T-cell (primary cell): ENCODE measurements around the gene CAMKK2. TPM values are rescaled to one million over a fixed set of nuclear protein-coding genes. Genes with fewer than 3 reads are reported as not detected.

Experiments
- ATAC-seq, 4 experiments: fragments of 200-7000 bp in 3 of 4; fragments of 150-1000 bp in 1 of 4; cut with Tn5 transposase; replicated peaks in 1 of 4; 1 replicate in 3 of 4; 2 replicates in 1 of 4; pipeline ENCODE4 v1.10.0; 2021; ENCODE audit warnings: moderate library complexity in 3 of 4, mild to moderate bottlenecking in 2 of 4, moderate number of reproducible peaks in 1 of 4
- CTCF ChIA-PET, 2 donors: fragments of 300-600 bp; sonication (Branson Sonifier 250); formaldehyde crosslinking; loops; one replicate each; lab custom pipeline; 2022; ENCODE audit warnings: antibody characterized with exemption in 2 of 2; lab: Charles Lee
- POLR2A ChIA-PET, 2 donors: fragments of 300-600 bp; sonication (Branson Sonifier 250); formaldehyde crosslinking; loops; one replicate each; lab custom pipeline; 2022; ENCODE audit warnings: antibody characterized with exemption in 2 of 2; lab: Charles Lee
- DNase-seq, 35 experiments: peaks; one replicate each; pipeline versions ENCODE4 v3.0.0 to v3.0.0-alpha.2; 2013 to 2023
- H3K27ac ChIP-seq: one replicate; pipeline ENCODE4 v1.5.1; 2013; ENCODE audit warnings: low read length
- H3K27me3 ChIP-seq, 2 experiments: replicated peaks in 1 of 2; 1 replicate in 1 of 2; 2 replicates in 1 of 2; pipeline versions ENCODE4 v1.6.1 to v1.7.0; 2013; ENCODE audit warnings: low read length in 1 of 2, mixed read lengths in 1 of 2; ENCODE audit not compliant: control insufficient read depth in 2 of 2, insufficient read depth in 2 of 2; ENCODE audit errors: extremely low read depth in 1 of 2
- H3K36me3 ChIP-seq, 2 donors: 1 replicate in 1 of 2; 2 replicates in 1 of 2; pipeline versions ENCODE4 v1.6.1 to v1.7.0; 2013; ENCODE audit warnings: low read length in 1 of 2; ENCODE audit not compliant: control insufficient read depth in 2 of 2, insufficient read depth in 1 of 2; ENCODE audit errors: extremely low read depth in 1 of 2
- H3K4me1 ChIP-seq, 2 experiments: 1 replicate in 1 of 2; 2 replicates in 1 of 2; pipeline versions ENCODE4 v1.6.1 to v1.7.0; 2013; ENCODE audit warnings: low read length in 2 of 2, mixed read lengths in 1 of 2; ENCODE audit not compliant: insufficient read depth in 2 of 2, control insufficient read depth in 1 of 2; ENCODE audit errors: extremely low read depth in 1 of 2
- H3K4me3 ChIP-seq, 2 donors: 1 replicate in 1 of 2; 2 replicates in 1 of 2; pipeline versions ENCODE4 v1.5.1 to v1.7.0; 2013; ENCODE audit warnings: mild to moderate bottlenecking in 2 of 2, low read length in 1 of 2, moderate library complexity in 1 of 2; ENCODE audit not compliant: control insufficient read depth in 1 of 2; ENCODE audit errors: extremely low read depth in 1 of 2
- H3K9me3 ChIP-seq: 2 replicates; pipeline ENCODE4 v1.7.0; 2013
- H3K27ac Mint-ChIP-seq, 2 donors: one replicate each; pipeline ENCODE4 v1.8.0; 2020 to 2021; ENCODE audit warnings: mild to moderate bottlenecking in 2 of 2, mixed read lengths in 2 of 2
- H3K27me3 Mint-ChIP-seq, 2 donors: one replicate each; pipeline ENCODE4 v1.8.0; 2021 to 2022; ENCODE audit warnings: mixed read lengths in 2 of 2
- H3K36me3 Mint-ChIP-seq: one replicate; pipeline ENCODE4 v1.8.0; 2021; ENCODE audit warnings: mixed read lengths
- H3K4me1 Mint-ChIP-seq, 3 donors: one replicate each; pipeline ENCODE4 v1.8.0; 2020 to 2022; ENCODE audit warnings: mixed read lengths in 3 of 3, mild to moderate bottlenecking in 1 of 3
- H3K4me3 Mint-ChIP-seq, 3 donors: one replicate each; pipeline ENCODE4 v1.8.0; 2020 to 2022; ENCODE audit warnings: mild to moderate bottlenecking in 3 of 3, mixed read lengths in 3 of 3, moderate library complexity in 3 of 3
- H3K9me3 Mint-ChIP-seq, 3 donors: one replicate each; pipeline ENCODE4 v1.8.0; 2020 to 2022; ENCODE audit warnings: mixed read lengths in 3 of 3
- WGBS: methylation state at CpG from one replicate; pipeline ENCODE4 v1.1.5; 2013; ENCODE audit warnings: missing lambda C conversion rate; ENCODE audit not compliant: insufficient coverage; 5-methylcytosine and 5-hydroxymethylcytosine counted together
- total RNA-seq, 35 experiments: library from RNA in 6 of 35; stranded (reverse) in 6 of 35; fragments of 120-200 nt in 1 of 35; gene quantifications; one replicate each; pipeline versions ENCODE4 v1.2.1 to v1.2.4 and lab custom pipeline; 2013 to 2026

CAMKK2 gene
- total RNA-seq, 5 donors from 2014 or later (not counting 1 experiment from before 2014, with no cell fraction given): 13.6 to 25.5 (median 19.8) TPM

DNA sequence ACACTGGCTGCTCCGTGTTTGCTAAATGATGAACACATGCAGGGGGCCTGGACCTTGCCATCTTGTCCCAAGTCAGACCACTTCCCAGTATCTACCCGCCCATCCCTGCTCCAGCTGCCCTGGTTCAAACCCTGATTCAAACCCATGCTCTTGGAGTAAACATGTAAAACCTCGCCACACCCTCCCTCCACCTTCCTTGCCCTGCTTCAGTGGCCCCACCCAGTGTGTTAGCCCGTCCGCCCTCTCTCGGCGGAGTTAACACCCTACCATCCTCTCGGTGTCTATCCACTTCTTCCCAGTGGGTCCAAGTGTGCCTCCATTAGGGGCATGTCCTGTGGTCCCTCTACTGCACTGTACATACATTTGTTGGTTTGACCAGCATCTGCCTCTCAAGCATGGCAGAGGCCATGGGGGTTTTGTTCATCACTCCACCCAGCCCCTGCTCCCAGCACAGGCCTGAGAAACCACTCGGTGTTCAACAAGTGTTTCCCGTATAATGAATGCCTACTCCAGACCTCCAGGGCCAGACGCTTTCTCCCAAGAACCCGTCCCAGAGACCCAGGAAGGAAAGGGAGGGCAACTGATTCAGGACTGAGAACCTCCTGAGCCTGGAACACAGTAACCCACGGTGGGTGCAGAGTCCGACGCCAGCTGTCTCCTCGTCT lies 49.5 kb downstream of the CAMKK2 start:
- H3K27ac ChIP-seq: no peak overlapping the region
- H3K27me3 ChIP-seq: no peaks in the 10 kb centered on the region
- ATAC-seq: no peak
- Mint-ChIP-seq H3K36me3 (peaks cover 32% of the 10 kb centered on the region), H3K27ac (peak overlapping the region; percentile 33 to 48), H3K4me1 (peaks cover 2 to 9% (median 3%) of the 10 kb centered on the region in 3 donors), H3K27me3 (no peaks in the 10 kb centered on the region), H3K4me3 (no peak overlapping the region), H3K9me3 (no peaks in the 10 kb centered on the region)
- H3K4me1 ChIP-seq: peaks cover 0 to 5% of the 10 kb centered on the region in 2 experiments
- POLR2A ChIA-PET: interaction anchor here in 1 of 2 donors (0.6 kb wide), 1 partner anchor 31 kb away, joined by 6 read pairs; no protein-coding TSS in a partner anchor
- CTCF ChIA-PET: no interaction called here
- no peaks in the 10 kb centered on the region for H3K9me3 ChIP-seq
- peaks cover 29 to 52% of the 10 kb centered on the region in 2 donors for H3K36me3 ChIP-seq
- no peak for DNase-seq
- 93% methylated on average over 16 of the region's 16 CpGs for WGBS
- no peak overlapping the region for H3K4me3 ChIP-seq

DNA sequence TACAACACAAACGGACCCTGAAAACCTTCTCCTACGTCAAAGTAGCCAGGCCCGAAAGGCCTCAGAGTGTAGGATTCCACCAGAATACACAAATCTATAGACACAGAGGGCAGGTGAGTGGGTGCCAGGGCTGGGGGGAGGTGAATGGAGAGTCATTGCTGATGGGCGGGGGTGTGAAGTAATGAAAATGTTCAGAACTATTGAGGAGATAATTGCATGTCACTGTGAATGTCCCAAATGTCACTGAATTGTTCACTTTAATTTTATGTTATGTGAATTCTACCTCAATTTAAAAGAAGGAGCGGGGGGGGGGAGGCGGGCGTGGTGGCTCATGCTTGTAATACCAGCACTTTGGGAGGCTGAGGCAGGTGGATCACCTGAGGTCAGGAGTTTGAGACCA lies 50.6 kb downstream of the CAMKK2 start:
- Histone ChIP-seq H3K27me3 (no peaks in the 10 kb centered on the region), H3K36me3 (peaks cover 29 to 49% of the 10 kb centered on the region in 2 donors), H3K4me3 (no peak overlapping the region), H3K9me3 (no peaks in the 10 kb centered on the region), H3K27ac (no peak overlapping the region), H3K4me1 (peaks cover 7 to 16% of the 10 kb centered on the region in 2 experiments)
- no peak overlapping the region for H3K27ac Mint-ChIP-seq
- peaks cover 27% of the 10 kb centered on the region for H3K36me3 Mint-ChIP-seq
- H3K27me3 Mint-ChIP-seq: no peaks in the 10 kb centered on the region
- ATAC-seq: no peak
- H3K4me1 Mint-ChIP-seq: peaks cover 13 to 20% (median 13%) of the 10 kb centered on the region in 3 donors
- no peak overlapping the region for H3K4me3 Mint-ChIP-seq
- no CpG with 5 or more reads among the region's 7 CpGs for WGBS
- DNase-seq: no peak
- ChIA-PET POLR2A (interaction anchor here in 1 of 2 donors (0.6 kb wide), 1 partner anchor 30 kb away, joined by 6 read pairs; no protein-coding TSS in a partner anchor), CTCF (no interaction called here)
- H3K9me3 Mint-ChIP-seq: no peaks in the 10 kb centered on the region

DNA sequence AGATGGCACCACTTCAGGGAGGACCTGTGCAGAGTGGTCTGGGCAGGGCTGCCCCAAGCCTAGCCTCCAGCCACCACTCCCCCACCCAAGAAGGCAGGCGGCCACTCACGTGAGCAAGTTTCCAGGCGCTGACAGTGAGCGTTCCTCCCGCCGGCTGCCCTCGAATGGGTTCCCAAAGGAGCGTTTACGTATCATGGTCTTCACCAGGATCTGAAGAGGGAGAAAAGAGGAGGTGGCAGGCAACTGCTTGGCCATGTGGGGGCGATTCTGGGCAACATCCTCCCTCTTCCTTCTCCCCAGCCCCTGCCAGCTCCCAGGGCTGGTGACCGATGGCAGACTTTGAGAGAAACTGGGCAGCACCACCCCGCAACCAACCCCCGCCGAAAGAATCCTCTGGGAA lies 51.5 kb downstream of the CAMKK2 start:
- Mint-ChIP-seq H3K4me1 (peaks cover 21 to 29% (median 22%) of the 10 kb centered on the region in 3 donors), H3K36me3 (peaks cover 20% of the 10 kb centered on the region), H3K9me3 (no peaks in the 10 kb centered on the region), H3K27me3 (no peaks in the 10 kb centered on the region), H3K4me3 (no peak overlapping the region), H3K27ac (no peak overlapping the region)
- Histone ChIP-seq H3K27me3 (no peaks in the 10 kb centered on the region), H3K36me3 (peaks cover 23 to 43% of the 10 kb centered on the region in 2 donors), H3K27ac (no peak overlapping the region), H3K4me3 (no peak overlapping the region), H3K9me3 (no peaks in the 10 kb centered on the region), H3K4me1 (peaks cover 10 to 25% of the 10 kb centered on the region in 2 experiments)
- ChIA-PET POLR2A (interaction anchor here in 1 of 2 donors (0.6 kb wide), 1 partner anchor 71 kb away, joined by 10 read pairs; no protein-coding TSS in a partner anchor), CTCF (interaction anchor here (0.6 to 0.9 kb wide), 3 partner anchors 14 to 123 kb away, joined by 3 to 6 read pairs (median 3); no protein-coding TSS in a partner anchor)
- 96% methylated on average over 7 of the region's 14 CpGs for WGBS
- DNase-seq (no peak), ATAC-seq (no peak)

DNA sequence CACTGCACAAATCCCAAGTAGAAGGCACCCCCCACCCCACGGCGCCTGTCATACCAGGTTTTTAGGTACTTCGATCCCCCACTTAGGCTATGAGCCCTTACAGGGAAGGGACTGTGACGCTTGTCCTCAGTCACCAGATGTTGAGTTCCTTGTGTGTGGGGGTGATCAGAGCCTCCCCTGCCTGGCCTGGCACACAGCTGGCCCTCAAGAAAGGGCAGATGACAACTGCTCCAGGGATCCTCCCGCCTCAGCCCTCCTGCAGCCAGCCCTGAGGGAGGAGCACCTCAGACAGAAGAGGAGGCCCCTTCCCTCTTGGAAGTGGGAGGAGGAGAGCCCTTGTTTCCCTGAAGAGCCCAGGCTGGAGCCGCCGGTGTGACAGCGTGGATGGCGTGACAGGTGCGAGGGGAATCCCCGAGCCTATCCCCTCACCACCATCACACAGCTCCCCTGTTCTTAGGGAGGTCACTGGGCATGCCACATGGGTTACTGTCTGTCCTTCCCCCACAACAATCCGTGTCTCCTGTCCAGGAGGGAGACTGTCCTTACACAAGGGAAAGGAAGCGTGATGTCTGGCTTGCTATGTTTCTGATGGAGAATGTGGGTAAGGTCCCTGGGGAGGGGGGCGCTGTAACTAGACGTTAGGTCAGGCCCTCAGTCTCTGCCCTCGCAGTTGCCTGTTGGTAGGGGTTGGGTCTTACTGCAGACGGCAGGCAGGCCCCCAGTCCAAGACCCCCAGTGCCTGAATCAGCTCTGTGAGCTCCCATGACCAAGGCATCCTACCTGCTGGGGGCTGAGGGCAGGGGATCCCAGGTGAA lies 55.1 kb downstream of the CAMKK2 start:
- DNase-seq: peak in 1 of 35 experiments; percentile 27
- H3K36me3 Mint-ChIP-seq: peaks cover 8% of the 10 kb centered on the region
- Histone ChIP-seq H3K4me1 (peaks cover 26 to 45% of the 10 kb centered on the region in 2 experiments), H3K4me3 (peak overlapping the region; percentile 42 to 46), H3K9me3 (no peaks in the 10 kb centered on the region), H3K27me3 (no peaks in the 10 kb centered on the region), H3K36me3 (peaks cover 12 to 14% of the 10 kb centered on the region in 2 donors), H3K27ac (peak overlapping the region; percentile 95)
- H3K27me3 Mint-ChIP-seq: no peaks in the 10 kb centered on the region
- H3K9me3 Mint-ChIP-seq: no peaks in the 10 kb centered on the region
- CTCF ChIA-PET: no interaction called here
- POLR2A ChIA-PET: interaction anchor here (0.5 to 0.7 kb wide), 2 partner anchors 203 to 563 kb away, joined by 3 read pairs; no protein-coding TSS in a partner anchor
- H3K4me3 Mint-ChIP-seq: peak overlapping the region; percentile 76 to 89 (median 80)
- ATAC-seq: peak in 1 of 4 experiments; percentile 3
- H3K4me1 Mint-ChIP-seq: peaks cover 37 to 49% (median 40%) of the 10 kb centered on the region in 3 donors
- WGBS: 93% methylated on average over 6 of the region's 17 CpGs
- H3K27ac Mint-ChIP-seq: peak overlapping the region; percentile 97 to 100

DNA sequence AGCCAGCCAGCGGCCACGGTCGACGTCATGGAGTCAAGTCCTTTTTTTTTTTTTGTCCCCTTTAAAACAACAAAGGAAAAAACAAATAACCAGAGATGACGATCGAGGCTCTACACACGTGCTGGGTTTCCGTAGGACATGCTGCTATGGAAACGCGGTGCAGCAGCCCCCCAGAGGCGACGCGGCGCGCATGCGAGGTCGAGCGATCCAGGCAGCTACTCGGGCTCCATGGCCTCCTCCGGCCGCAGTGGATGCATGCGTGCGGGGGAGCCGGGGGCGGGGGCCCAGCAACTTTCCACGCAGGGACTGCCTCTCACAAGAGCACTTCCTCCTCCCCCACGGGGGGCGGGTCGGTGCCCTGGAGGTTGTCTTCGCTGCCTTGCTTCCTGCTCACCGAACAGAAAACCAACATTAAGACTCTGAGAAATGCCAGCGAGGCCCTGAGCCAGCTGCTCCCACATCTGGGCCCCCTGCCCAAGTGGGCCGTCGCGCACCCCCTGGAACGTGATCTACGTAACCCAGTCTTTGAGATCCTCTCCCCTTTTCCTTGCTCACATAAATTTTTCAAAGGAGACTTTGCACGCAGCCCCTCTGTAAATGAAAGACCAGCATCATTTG lies 55.9 kb downstream of the CAMKK2 start:
- Mint-ChIP-seq H3K4me1 (peaks cover 37 to 49% (median 40%) of the 10 kb centered on the region in 3 donors), H3K27ac (peak overlapping the region; percentile 97 to 100), H3K9me3 (no peaks in the 10 kb centered on the region), H3K4me3 (peak overlapping the region; percentile 76 to 89 (median 80)), H3K36me3 (peaks cover 13% of the 10 kb centered on the region), H3K27me3 (no peaks in the 10 kb centered on the region)
- Histone ChIP-seq H3K9me3 (no peaks in the 10 kb centered on the region), H3K27ac (peak overlapping the region; percentile 95), H3K4me3 (peak overlapping the region; percentile 42 to 46), H3K4me1 (peaks cover 26 to 45% of the 10 kb centered on the region in 2 experiments), H3K27me3 (no peaks in the 10 kb centered on the region), H3K36me3 (peaks cover 14 to 17% of the 10 kb centered on the region in 2 donors)
- ATAC-seq: peak; percentile 92 to 95 (median 93)
- DNase-seq: peak; percentile 80 to 100 (median 97)
- ChIA-PET POLR2A (interaction anchor here (0.5 to 0.7 kb wide), 3 partner anchors 493 to 948 kb away, joined by 3 to 16 read pairs (median 8); no protein-coding TSS in a partner anchor), CTCF (interaction anchor here in 1 of 2 donors (1.2 kb wide), 1 partner anchor 16 kb away, joined by 5 read pairs; no protein-coding TSS in a partner anchor)
- WGBS: 10% methylated on average over 38 of the region's 38 CpGs
